Fibroblast of peridontal ligament (primary cell): ENCODE data around the gene THAP4.

Experiments used
- DNase-seq: peaks from one replicate; pipeline ENCODE4 v3.0.0-alpha.2; 2010; ENCODE audit errors: extremely low read depth

THAP4 gene

GRCh38 chr2:241550616-241551580, 86.1 kb downstream of the THAP4 start:
- no peak for DNase-seq

- no peak for DNase-seq
These were observed 88.5 kb downstream of the THAP4 start for GRCh38 chr2:241548451-241548835.

DNA sequence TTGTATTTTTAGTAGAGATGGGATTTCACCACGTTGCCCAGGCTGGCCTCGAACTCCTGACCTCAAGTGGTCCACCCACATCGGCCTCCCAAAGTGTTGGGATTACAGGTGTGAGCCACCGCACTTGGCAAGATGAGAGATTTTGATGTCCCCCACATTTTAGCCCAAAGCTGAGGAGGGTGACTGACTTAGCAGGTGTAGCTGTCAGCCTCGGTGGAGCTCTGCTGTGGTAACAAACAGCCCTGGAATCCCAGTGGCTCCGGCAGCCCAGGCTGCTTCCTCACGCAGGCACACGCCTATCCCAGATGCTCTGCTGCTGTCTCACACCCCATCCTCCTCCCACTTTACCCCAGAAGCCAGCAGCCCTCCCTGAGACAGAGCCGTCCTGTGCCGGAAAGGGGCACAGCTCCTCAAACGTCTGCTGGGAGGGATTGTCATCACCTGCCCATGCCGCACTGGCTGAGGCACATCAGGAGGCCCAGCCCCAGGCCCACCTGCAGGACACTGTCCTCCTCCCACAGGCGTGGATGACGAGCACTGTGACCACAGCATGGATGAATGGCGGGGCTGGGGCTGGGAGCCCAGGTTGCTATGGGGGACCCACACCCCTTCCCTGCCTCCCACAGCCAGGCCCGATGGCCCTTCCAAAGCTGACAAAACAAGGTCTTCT, 89.0 kb downstream of the THAP4 start:
- no peak for DNase-seq

GRCh38 chr2:241546771-241547498, 90.0 kb downstream of the THAP4 start:
- peak; percentile 75 for DNase-seq

GRCh38 chr2:241545523-241546473, 91.2 kb downstream of the THAP4 start:
- no peak for DNase-seq

DNA sequence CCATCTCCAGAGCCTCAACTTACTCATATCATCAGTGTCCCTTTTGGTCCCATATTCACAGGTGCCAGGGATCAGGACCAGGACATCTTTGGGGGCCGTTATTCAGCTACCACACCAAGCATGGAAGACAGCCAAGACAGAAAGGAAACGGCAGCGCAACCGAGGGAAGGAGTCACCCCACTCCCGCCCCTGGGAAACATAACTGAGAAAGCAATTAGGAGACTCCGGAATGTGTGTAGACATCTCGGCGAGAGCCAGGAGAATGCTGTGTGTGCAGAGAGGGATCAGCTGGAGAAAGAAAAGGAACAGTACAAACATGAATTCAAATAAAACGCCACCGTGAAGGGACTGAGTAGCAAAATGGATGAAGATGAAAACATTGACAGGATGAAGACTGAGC, 91.9 kb downstream of the THAP4 start:
- peak; percentile 33 for DNase-seq

DNA sequence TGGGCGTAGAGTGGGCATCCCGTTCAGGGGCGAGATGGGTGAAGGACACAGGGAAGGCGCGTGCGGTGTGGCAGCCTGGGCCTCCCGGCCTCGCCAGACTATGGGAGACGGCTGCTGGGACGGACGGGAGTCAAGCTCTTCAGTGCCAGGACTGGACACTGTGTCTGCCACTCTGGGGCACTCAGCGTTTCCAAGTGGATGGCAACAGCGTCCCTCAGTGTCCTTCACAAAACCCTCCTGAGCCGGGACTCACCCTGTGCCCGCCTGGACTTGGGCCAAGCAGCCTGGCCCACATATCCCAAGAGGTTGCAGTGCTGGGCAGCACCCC, 94.7 kb downstream of the THAP4 start:
- DNase-seq: no peak

- no peak for DNase-seq
These were observed 95.2 kb downstream of the THAP4 start for GRCh38 chr2:241541564-241542277.

DNA sequence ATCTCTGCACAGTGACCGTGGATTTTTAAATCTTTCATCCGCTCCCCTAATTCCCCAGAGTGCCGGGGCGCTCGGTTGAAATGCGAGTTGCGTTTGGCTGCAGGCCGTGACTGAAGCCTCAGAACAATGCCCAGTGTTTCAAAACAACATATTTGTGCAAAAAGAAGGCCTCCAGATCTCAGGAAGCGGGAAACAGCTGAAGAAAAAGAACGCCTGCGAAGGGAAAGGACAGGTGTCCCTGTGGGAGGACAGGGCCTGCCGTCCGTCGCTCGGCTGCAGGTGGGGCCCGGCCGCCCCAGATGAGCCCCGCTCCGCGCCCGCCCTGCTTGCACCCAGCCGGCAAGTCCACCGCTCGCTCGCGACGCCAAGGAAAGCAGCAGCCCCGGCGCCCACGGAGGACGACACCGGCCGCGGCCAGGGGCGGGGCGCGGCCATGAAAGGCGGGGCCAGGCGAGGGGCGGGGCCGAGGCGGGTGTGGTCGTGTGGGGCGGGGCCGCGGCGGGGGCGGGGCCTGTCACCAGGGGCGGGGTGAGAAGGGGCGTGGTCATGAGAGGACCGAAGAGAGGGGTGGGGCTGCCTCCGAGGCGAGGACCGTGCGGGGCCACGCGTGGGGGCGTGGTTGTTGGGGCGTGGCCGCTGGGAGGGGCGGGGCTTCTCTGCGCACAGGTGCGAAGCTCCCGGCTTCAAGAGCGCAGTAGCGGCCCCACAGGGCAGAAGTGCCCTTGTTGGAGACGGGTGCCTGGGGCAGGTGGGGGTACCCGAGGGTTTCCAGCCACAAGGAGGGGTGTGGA, 96.0 kb downstream of the THAP4 start:
- peak; percentile 28 for DNase-seq

DNA sequence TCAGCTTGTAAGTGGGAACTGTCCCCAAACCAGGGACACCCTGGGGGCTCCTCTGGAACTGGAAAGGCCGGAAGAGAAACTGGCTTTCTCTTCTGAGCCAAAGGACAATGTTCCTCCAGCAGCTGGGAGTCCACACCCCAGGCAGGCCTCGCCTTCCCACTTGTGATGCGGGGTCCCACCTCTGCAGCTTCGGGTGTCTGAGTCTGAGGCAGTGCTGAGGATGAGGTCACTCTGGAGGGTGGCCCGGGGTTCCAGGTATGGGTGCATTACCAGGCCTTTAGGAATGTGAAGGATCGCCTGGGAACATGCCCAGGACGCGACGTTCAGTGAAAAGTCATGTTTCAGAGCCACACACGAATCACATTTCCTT, 96.6 kb downstream of the THAP4 start:
- DNase-seq: no peak

DNA sequence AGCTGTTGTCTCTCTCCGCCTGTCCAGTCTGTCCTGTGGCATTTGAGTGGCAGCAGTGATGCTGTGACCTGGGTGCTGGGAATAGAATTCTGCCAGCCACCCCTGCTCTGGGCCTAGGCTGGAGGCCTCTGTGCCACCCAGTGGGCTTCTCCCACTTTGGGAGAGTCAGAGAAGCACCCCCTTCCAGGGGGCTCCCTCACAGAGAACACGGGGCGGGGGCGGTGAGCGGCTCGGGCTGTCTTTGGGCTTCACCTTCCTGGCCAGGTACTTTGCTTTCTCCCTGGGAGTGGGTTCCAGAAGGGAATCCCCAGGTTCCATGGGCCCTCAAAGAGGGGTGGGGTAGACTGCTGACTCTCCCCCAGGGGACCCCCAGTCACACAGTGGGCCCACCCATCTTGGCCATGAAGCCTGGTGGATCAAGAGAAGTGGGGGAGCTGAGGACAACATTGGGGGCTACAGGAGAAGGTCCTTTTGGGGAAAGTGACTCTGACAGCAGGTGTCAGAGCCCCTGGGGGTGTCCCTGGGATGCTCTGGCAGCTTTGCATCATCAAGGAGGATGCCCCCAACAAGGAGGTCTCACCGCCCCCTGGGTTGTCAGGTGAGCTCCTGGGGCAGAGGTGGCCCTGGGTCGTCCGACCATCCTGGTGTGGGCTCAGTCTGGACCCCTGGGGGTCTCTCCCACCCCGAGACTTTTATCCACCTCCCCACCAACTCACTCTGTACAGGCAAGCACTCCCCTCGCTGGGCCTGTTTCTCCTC, 97.2 kb downstream of the THAP4 start:
- no peak for DNase-seq

- DNase-seq: no peak
These were observed 97.9 kb downstream of the THAP4 start for GRCh38 chr2:241538838-241539615.

- DNase-seq: no peak
These were observed 100.9 kb downstream of the THAP4 start for GRCh38 chr2:241535871-241536655.

DNA sequence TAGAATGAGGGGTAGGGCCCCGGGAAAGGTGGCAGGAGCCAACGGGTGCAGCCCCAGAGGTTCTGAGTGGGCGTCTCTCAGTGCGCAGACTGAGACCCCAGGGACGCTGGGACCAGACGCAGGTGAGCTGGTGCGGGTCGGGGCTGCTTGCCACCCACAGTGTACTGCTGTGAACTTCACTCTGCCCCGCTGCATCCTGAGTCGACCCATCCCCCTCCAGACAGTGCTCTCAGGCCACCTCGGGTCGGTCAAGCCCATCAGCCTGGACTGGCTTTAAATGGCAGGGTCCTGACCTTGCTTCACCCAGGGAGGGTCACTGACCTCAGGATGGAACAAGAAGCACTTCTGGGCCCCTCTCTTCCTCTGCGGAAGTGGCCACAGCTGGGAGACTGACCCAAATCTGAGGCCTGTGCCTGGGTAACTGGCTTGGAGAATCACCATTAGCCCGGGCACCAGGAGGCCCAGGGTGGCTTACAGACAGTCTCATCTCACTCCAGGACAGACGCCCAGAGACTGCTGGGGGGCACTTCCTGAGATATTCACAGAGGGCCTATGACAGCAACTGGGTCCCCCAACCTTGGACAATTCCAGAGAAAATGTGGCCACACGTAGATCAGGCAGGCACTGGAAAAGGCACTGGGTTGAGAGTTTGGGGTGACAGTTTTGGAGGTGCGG, 102.1 kb downstream of the THAP4 start:
- no peak for DNase-seq
